ENCODE results near the gene TANGO2.

The TANGO2 gene

GRCh38 chr22:19996694-19997384 is 24.1 kb upstream of the TANGO2 start:
- no peak for DNase-seq

DNA sequence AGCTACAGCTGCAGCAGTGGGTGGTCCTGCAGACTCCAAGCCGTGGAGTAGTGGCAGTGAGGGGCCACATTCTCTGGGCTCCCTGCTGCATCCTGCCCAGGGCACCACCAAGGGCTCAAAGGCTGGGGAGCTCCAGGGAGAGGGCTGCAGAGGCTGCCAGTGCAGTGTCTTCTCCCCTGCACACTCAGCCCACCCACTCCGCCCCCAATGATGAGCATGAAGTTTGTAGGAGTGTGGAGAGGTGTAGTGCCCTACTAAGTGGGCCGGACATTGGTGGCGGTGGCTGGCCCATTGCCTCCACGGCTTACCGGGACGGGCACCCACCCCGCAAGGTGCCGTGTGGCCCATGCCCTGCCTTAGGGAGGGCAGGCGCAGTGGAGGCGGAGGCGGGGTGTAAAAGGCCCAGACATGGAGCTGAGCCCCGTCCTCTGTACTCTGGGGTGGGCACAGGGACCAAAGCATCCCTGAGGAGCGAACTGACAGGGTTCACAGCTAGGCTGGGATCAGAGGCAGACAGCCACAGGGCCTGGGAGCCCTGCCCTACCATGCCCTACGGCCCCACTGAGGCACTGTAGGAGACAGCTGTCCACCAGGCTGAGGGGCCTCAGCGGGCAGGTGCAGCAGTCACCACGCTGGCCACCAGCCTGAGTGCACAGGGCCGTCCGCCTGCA is 23.2 kb upstream of the TANGO2 start:
- DNase-seq = no peak

DNA sequence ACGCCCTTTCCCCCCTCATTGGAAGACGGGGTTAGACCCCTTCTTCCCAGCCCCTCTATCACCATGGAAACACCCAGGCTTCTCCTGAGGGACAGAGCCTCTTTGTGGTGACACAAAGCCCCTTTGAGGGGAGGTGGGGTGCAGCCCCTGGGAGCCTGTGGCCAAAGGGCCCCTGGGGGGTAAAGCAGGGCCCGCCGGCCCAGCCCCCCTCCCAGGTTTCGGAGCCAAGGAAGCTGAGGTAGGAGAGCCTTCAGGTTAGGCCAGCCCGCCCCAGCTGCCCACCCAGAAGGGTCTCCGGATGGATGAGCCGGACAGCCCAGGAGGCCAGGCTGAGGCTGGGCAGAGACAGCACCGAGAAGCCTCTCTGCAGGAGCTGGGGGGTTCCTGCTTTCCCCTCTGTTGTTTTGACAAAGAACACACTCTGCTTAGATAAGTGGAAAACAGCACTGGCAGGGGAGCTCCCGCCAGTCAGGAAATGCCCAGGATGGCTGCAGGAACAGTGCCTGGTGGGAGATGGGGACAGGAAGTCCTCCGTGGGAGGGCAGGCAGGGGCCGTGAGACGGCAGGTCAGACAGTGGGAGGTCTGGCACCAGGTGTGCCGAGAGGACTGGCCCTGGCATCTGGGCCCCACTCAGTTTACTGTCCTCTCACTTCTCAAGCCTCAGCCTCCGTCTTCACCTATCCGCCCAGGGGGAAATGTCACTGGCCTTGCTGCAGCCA is 22.5 kb upstream of the TANGO2 start:
- DNase-seq = no peak

- DNase-seq = no peak
Observed at GRCh38 chr22:19998991-19999820, 21.7 kb upstream of the TANGO2 start.

DNA sequence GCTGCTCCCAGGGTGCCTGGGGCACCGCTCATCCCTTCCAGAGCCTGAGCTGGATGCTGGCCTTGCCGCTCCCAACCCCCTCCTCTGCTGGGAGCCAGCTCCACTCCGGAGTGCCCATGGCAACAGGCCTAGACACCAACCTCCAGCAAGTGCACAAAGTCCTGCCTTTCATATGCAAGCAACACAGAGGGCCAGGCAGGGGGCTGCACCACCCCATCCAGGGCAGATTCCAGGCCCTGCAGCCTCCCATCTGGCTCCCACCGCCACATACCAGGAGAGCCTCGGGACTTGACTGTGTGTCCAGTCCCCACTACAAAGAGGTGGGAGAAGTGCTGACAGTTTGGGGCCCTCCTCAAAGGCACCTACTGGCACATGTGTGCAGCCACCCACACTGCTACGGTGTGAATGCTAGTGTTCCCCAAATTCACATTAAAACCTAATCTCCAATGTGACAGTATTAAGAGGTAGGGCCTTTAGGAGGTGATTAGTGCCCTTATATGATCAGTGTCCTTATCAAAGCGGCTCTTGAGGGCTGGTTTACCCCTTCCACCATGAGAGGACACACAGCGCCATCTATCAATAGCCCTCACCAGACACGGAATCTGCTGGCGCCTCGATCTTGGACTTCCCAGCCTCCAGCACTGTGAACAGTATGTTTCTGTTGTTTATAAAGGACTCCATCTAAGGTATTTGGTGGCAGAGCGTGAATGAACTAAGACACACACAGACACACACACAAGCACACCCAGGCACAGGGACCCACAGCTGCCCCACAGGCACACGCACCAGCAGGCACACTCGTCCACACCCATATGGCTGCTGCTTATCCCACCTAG is 20.4 kb upstream of the TANGO2 start:
- DNase-seq = no peak

GRCh38 chr22:20001082-20001638 is 19.8 kb upstream of the TANGO2 start:
- no peak for DNase-seq

GRCh38 chr22:20002128-20002527 is 18.8 kb upstream of the TANGO2 start:
- no peak for DNase-seq

- DNase-seq = no peak
Observed at GRCh38 chr22:20002636-20003035, 18.3 kb upstream of the TANGO2 start.

DNA sequence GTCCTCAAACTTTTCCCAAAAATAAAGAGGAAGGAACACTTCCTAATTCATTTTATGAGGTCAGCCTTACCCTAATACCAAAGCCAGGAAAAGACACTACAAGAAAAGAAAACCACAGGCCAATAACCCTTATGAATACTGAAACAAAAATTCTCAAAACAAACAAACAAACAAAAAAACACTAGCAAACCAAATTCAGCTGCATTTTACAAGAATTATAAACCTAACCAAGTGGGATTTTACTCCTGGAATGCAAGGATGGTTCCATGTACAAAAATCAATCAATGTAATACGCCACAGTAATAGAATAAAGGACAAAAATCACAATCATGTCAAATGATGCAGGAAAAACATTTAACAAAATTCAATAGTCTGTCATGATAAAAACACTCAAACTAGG is 17.6 kb upstream of the TANGO2 start:
- DNase-seq = no peak

GRCh38 chr22:20004464-20004863 is 16.4 kb upstream of the TANGO2 start:
- no peak for DNase-seq

DNA sequence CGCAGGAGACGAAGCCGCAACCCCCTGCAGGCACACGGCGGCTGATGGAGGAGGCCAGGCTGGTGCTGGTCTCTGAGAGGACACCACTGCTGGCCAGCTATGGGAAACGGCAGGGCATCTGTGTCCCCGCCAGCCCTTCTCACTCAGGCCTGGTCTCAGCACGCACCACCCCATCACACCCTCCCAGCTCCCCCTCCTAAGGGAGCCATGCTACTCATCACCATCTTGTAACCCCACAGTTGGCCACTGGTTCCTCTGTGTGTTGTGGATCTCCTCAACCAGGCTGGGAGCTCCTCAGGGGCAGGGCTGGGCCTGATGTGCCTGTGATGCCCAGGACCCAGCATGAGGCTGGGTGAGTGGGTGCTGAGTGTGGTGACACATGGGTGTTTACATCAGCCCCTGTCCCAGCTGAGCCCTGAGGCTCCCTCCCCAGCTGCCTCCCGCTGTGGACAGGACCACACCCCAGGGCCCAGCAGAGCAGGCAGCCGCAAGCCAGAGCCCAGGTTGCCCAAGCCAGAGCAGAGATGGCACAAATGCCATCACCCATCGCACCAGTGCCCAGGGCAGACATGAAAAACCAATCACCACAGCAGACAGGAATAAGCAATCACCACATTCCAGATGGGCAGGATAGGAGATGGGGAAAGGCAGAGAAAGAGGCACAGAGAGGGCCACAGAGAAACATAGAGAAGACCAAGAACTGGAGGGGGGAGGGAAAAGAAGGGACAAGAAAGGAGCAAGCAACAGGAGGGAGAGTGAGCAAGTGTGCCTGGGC is 12.5 kb upstream of the TANGO2 start:
- no peak for DNase-seq

DNA sequence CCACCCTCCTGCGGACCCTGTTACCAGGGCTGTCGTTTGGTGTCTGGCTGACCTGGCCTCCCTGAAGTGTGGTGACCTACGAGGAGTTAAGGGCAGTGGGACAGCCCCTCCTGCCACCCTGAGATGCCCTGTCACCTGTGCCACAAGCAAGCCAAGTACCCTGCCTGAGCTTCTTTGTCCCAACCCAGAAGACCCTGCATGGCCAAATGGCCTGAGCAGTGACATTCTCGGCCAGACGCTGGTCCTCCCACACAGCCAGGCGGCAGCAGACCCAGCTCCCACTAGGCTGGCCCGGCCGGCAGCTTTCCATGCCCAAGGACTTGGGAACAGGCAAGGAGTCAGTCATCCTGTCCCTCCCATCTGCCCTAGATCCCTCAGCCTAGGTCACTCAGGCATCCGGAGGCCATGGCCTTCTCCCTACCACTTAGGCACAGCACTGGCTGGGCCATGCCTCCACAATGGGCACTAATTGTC is 11.9 kb upstream of the TANGO2 start:
- DNase-seq = no peak

- DNase-seq = no peak
Observed at GRCh38 chr22:20009582-20010306, 11.2 kb upstream of the TANGO2 start.

- no peak for DNase-seq
Observed at GRCh38 chr22:20010307-20011122, 10.4 kb upstream of the TANGO2 start.

- DNase-seq = no peak
Observed at GRCh38 chr22:20011123-20011992, 9.6 kb upstream of the TANGO2 start.

GRCh38 chr22:20011993-20012740 is 8.7 kb upstream of the TANGO2 start:
- DNase-seq = no peak

- DNase-seq = no peak
Observed at GRCh38 chr22:20012741-20013331, 8.1 kb upstream of the TANGO2 start.
